Kidney glomerular epithelial cell (primary cell): Measurements from ENCODE around the gene NUP85.
"Not testable (repeated sequence)": the region's sequence is repeated elsewhere in the genome, so short reads cannot be mapped to it uniquely, and the experiment has no call there.

Source experiments
- DNase-seq: peaks from one replicate; lab custom pipeline; 2025; lab: John Stamatoyannopoulos, UW

The NUP85 gene

GRCh38 chr17:75205037-75205792 is at the start of gene NUP85:
Gene NUP85 (plus strand): TSS chr17:75205679. CDS start chr17:75205762, 83 bp downstream.
- DNase-seq: peak; percentile 92

- not testable (repeated sequence) for DNase-seq
These were observed 47.0 kb upstream of the NUP85 start for GRCh38 chr17:75158480-75158879.

- peak; percentile 4 for DNase-seq
These were observed 46.1 kb upstream of the NUP85 start for GRCh38 chr17:75159196-75160031.

GRCh38 chr17:75160211-75160610 is 45.3 kb upstream of the NUP85 start:
- no peak for DNase-seq

GRCh38 chr17:75163074-75163473 is 42.4 kb upstream of the NUP85 start:
- DNase-seq: no peak

GRCh38 chr17:75164606-75165005 is 40.9 kb upstream of the NUP85 start:
- DNase-seq: not testable (repeated sequence)

- DNase-seq: no peak
These were observed 36.5 kb upstream of the NUP85 start for GRCh38 chr17:75168998-75169397.

GRCh38 chr17:75173526-75173925 is 32.0 kb upstream of the NUP85 start:
- DNase-seq: no peak

GRCh38 chr17:75174996-75175395 is 30.5 kb upstream of the NUP85 start:
- DNase-seq: no peak

- DNase-seq: no peak
These were observed 28.9 kb upstream of the NUP85 start for GRCh38 chr17:75176625-75177024.

- peak; percentile 9 for DNase-seq
These were observed 27.0 kb upstream of the NUP85 start for GRCh38 chr17:75178453-75178852.

- no peak for DNase-seq
These were observed 24.4 kb upstream of the NUP85 start for GRCh38 chr17:75181110-75181509.

GRCh38 chr17:75181608-75182318 is 23.7 kb upstream of the NUP85 start:
- peak; percentile 6 for DNase-seq

GRCh38 chr17:75182319-75182568 is 23.2 kb upstream of the NUP85 start:
- no peak for DNase-seq

GRCh38 chr17:75182569-75183436 is 22.7 kb upstream of the NUP85 start, which contains the start of gene SUMO2:
Gene SUMO2 (minus strand): TSS chr17:75182959. CDS start chr17:75182834, 125 bp downstream.
- peak; percentile 57 for DNase-seq

GRCh38 chr17:75183999-75184884 is 21.2 kb upstream of the NUP85 start:
- no peak for DNase-seq

- DNase-seq: no peak
These were observed 16.9 kb upstream of the NUP85 start for GRCh38 chr17:75188614-75189013.

- DNase-seq: peak; percentile 51
These were observed 13.9 kb upstream of the NUP85 start for GRCh38 chr17:75191584-75191983.

GRCh38 chr17:75194879-75195278 is 10.6 kb upstream of the NUP85 start:
- DNase-seq: peak; percentile 94

GRCh38 chr17:75199886-75200618 is 5.4 kb upstream of the NUP85 start:
- DNase-seq: no peak
